OCI-LY3 (cell line): ENCODE measurements around the gene P4HB.

Experiments
- CTCF ChIP-seq: fragments of 200-600, 300-600 bp; sonication (generic); IDR thresholded peaks from 2 replicates; pipeline ENCODE4 v1.5.1; 2014; ENCODE audit warnings: antibody characterized with exemption, low read length, low read depth
- EZH2phosphoT487 ChIP-seq: fragments of 200-600 bp; shearing (Covaris generic); IDR thresholded peaks from 2 replicates; pipeline ENCODE4 v1.6.1; 2018; ENCODE audit warnings: antibody characterized with exemption, mixed run types, low read depth

GRCh38 chr17:81828656-81829055, 31.7 kb downstream of the P4HB start:
- TF ChIP-seq CTCF (no peak), EZH2phosphoT487 (no peak)
